A549 (cell line): ENCODE results near the gene PI4KA.

Source experiments
- BCL3 ChIP-seq: fragments of >200 bp; sonication (Bioruptor Twin); formaldehyde crosslinking; IDR thresholded peaks from 3 replicates; pipeline ENCODE4 v1.6.1; 2016
- CHD2 ChIP-seq: fragments of 150-350 bp; IDR thresholded peaks from 2 replicates; pipeline ENCODE4 v1.6.1; 2014; ENCODE audit warnings: low read length; ENCODE audit not compliant: partially characterized antibody
- CTCF ChIP-seq: fragments of >200 bp; sonication (Bioruptor Twin); formaldehyde crosslinking; IDR thresholded peaks from 3 replicates; pipeline ENCODE4 v1.5.1; 2016
- ELK1 ChIP-seq: fragments of 150-350 bp; IDR thresholded peaks from 2 replicates; pipeline ENCODE4 v1.6.1; 2014; ENCODE audit warnings: low read depth, mild to moderate bottlenecking, low read length
- EP300 ChIP-seq, 2 experiments: fragments of >200 bp; sonication (Bioruptor Twin); formaldehyde crosslinking; IDR thresholded peaks; 2 replicates in 1 of 2; 3 replicates in 1 of 2; pipeline ENCODE4 v1.6.1; 2016 to 2017
- NFE2L2 ChIP-seq: fragments of 150-350 bp; conservative IDR thresholded peaks from 2 replicates; pipeline ENCODE4 v1.6.1; 2014; ENCODE audit warnings: low read length
- POLR2A ChIP-seq: IDR thresholded peaks from 2 replicates; pipeline ENCODE4 v1.6.1; 2012; ENCODE audit warnings: mild to moderate bottlenecking, low read length
- POLR2AphosphoS2 ChIP-seq: conservative IDR thresholded peaks from 2 replicates; pipeline ENCODE4 v1.6.1; 2012; ENCODE audit warnings: low read length, improper control_type of control experiment, inconsistent platforms
- RAD21 ChIP-seq, 2 experiments: fragments of >200 bp in 1 of 2; sonication (Bioruptor Twin) in 1 of 2; formaldehyde crosslinking in 1 of 2; IDR thresholded peaks in 1 of 2; conservative IDR thresholded peaks in 1 of 2; 2 replicates in 1 of 2; 3 replicates in 1 of 2; pipeline ENCODE4 v1.6.1; 2012 to 2018; ENCODE audit warnings: inconsistent platforms in 1 of 2
- REST ChIP-seq: fragments of 200-600 bp; sonication (generic); IDR thresholded peaks from 2 replicates; pipeline ENCODE4 v1.6.1; 2016; ENCODE audit warnings: antibody characterized with exemption, mild to moderate bottlenecking, moderate library complexity
- ZFP36 ChIP-seq: fragments of 450-650 bp; IDR thresholded peaks from 2 replicates; pipeline ENCODE4 v1.6.1; 2014; ENCODE audit warnings: borderline replicate concordance; ENCODE audit not compliant: partially characterized antibody

- TF ChIP-seq CTCF, result no peak
- no peak for TF ChIP-seq EP300 (IDR thresholded peaks at IDR 0.05)
- no peak for TF ChIP-seq ELK1
- no peak for TF ChIP-seq RAD21 (conservative IDR thresholded peaks at IDR 0.05 in 1 of 2, IDR thresholded peaks at IDR 0.05 in 1 of 2)
- no peak for TF ChIP-seq REST
- TF ChIP-seq POLR2A, result no peak
- TF ChIP-seq POLR2AphosphoS2, result no peak
- no peak for TF ChIP-seq NFE2L2
- TF ChIP-seq CHD2, result no peak
- TF ChIP-seq BCL3, result no peak
- TF ChIP-seq ZFP36, result no peak
Observed at GRCh38 chr22:20852503-20852902, 6.1 kb downstream of the PI4KA start.
